IMR-90 (cell line): ENCODE results near the gene TCF4. TPM values are rescaled to one million over a fixed set of nuclear protein-coding genes. Genes with fewer than 3 reads are reported as not detected.

Experiments
- ATAC-seq: fragments of 200-7000 bp; cut with Tn5 transposase; 2 replicates; pipeline ENCODE4 v1.9.1; 2020; ENCODE audit warnings: low read depth, mild to moderate bottlenecking, moderate library complexity
- BruUV-seq: library from RNA; stranded (reverse); fragments of 400-500 nt; replicated peaks from 2 replicates; lab custom pipeline; 2021; lab: Mats Ljungman, UMichigan
- CTCF ChIA-PET: fragments of 300-600 bp; formaldehyde crosslinking; extraction: SDS; loops from one replicate; lab custom pipeline; 2021; ENCODE audit warnings: antibody characterized with exemption; lab: Yijun Ruan, JAX
- POLR2A ChIA-PET: fragments of 300-600 bp; sonication (Branson Sonifier 250); formaldehyde crosslinking; loops from one replicate; lab custom pipeline; 2022; ENCODE audit warnings: antibody characterized with exemption; ENCODE audit not compliant: unreplicated experiment; lab: Charles Lee
- DNase-seq: peaks from one replicate; pipeline ENCODE4 v3.0.0; 2013
- H2AFZ ChIP-seq: replicated peaks from 2 replicates; pipeline ENCODE3; 2013; ENCODE audit warnings: low read length, mild to moderate bottlenecking; ENCODE audit not compliant: poor library complexity
- H2AK5ac ChIP-seq: 2 replicates; pipeline ENCODE4 v1.6.1; 2013; ENCODE audit warnings: low read depth, low read length, inconsistent platforms
- H2AK9ac ChIP-seq: replicated peaks from 2 replicates; pipeline ENCODE3; 2013; ENCODE audit warnings: mild to moderate bottlenecking, low read depth, low read length, moderate library complexity; ENCODE audit not compliant: poor library complexity
- H2BK120ac ChIP-seq: 2 replicates; pipeline ENCODE4 v1.6.1; 2013; ENCODE audit warnings: low read depth, low read length, inconsistent platforms
- H2BK15ac ChIP-seq: 3 replicates; pipeline ENCODE4 v1.6.1; 2013; ENCODE audit warnings: low read depth, low read length, inconsistent platforms
- H2BK20ac ChIP-seq: 2 replicates; pipeline ENCODE4 v1.6.1; 2013; ENCODE audit warnings: low read depth, mild to moderate bottlenecking, inconsistent platforms, low read length, moderate library complexity
- H2BK5ac ChIP-seq: 2 replicates; pipeline ENCODE4 v1.6.1; 2013; ENCODE audit warnings: mild to moderate bottlenecking, low read depth, low read length, inconsistent platforms; ENCODE audit not compliant: poor library complexity, severe bottlenecking
- H3K14ac ChIP-seq: replicated peaks from 2 replicates; pipeline ENCODE4 v1.6.1; 2013; ENCODE audit warnings: low read depth, low read length, inconsistent platforms
- H3K18ac ChIP-seq: 2 replicates; pipeline ENCODE4 v1.6.1; 2013; ENCODE audit warnings: low read depth, low read length, control low read depth
- H3K23ac ChIP-seq: 2 replicates; pipeline ENCODE4 v1.6.1; 2013; ENCODE audit warnings: low read depth, low read length, inconsistent platforms
- H3K27ac ChIP-seq: 2 replicates; pipeline ENCODE4 v1.5.1; 2013; ENCODE audit warnings: mild to moderate bottlenecking, control low read depth, low read length; ENCODE audit not compliant: insufficient read depth
- H3K27me3 ChIP-seq: 2 replicates; pipeline ENCODE4 v1.6.1; 2013; ENCODE audit warnings: low read length; ENCODE audit not compliant: control insufficient read depth, insufficient read depth
- H3K36me3 ChIP-seq: 2 replicates; pipeline ENCODE4 v1.6.1; 2013; ENCODE audit warnings: low read length, mixed read lengths; ENCODE audit not compliant: control insufficient read depth, insufficient read depth
- H3K4ac ChIP-seq: 2 replicates; pipeline ENCODE4 v1.6.1; 2013; ENCODE audit warnings: low read depth, low read length, inconsistent platforms
- H3K4me1 ChIP-seq: 2 replicates; pipeline ENCODE4 v1.6.1; 2013; ENCODE audit warnings: low read length, mixed read lengths; ENCODE audit not compliant: control insufficient read depth, insufficient read depth
- H3K4me2 ChIP-seq: 2 replicates; pipeline ENCODE4 v1.6.1; 2013; ENCODE audit warnings: low read depth, mild to moderate bottlenecking, control low read depth, low read length, moderate library complexity
- H3K4me3 ChIP-seq: 2 replicates; pipeline ENCODE4 v1.5.1; 2013; ENCODE audit warnings: low read depth, mild to moderate bottlenecking, control low read depth, low read length, moderate library complexity; ENCODE audit not compliant: insufficient read depth
- H3K56ac ChIP-seq: 2 replicates; pipeline ENCODE4 v1.6.1; 2013; ENCODE audit warnings: low read length, inconsistent platforms; ENCODE audit not compliant: insufficient read depth; ENCODE audit errors: extremely low read depth
- H3K79me1 ChIP-seq, 2 experiments: 2 replicates each; pipeline ENCODE4 v1.6.1; 2013; ENCODE audit warnings: low read length in 2 of 2, inconsistent platforms in 1 of 2, low read depth in 1 of 2
- H3K9ac ChIP-seq: 2 replicates; pipeline ENCODE4 v1.6.1; 2013; ENCODE audit warnings: low read depth, low read length, control low read depth
- H3K9me1 ChIP-seq: 2 replicates; pipeline ENCODE4 v1.6.1; 2013; ENCODE audit warnings: low read length, inconsistent platforms; ENCODE audit not compliant: insufficient read depth
- H3K9me3 ChIP-seq: 2 replicates; pipeline ENCODE4 v1.6.1; 2013; ENCODE audit warnings: low read length; ENCODE audit not compliant: control insufficient read depth, insufficient read depth
- H4K20me1 ChIP-seq: 2 replicates; pipeline ENCODE4 v1.6.1; 2013; ENCODE audit warnings: low read length, inconsistent platforms; ENCODE audit not compliant: insufficient read depth
- H4K5ac ChIP-seq: 2 replicates; pipeline ENCODE4 v1.6.1; 2013; ENCODE audit warnings: mild to moderate bottlenecking, low read depth, low read length, control low read depth
- H4K8ac ChIP-seq, 2 experiments: 2 replicates each; pipeline ENCODE4 v1.6.1; 2013; ENCODE audit warnings: low read depth in 2 of 2, low read length in 2 of 2, control low read depth in 1 of 2, inconsistent platforms in 1 of 2
- H4K91ac ChIP-seq: 2 replicates; pipeline ENCODE4 v1.6.1; 2013; ENCODE audit warnings: low read depth, low read length, inconsistent platforms; ENCODE audit not compliant: insufficient read depth
- BHLHE40 ChIP-seq: fragments of 150-350 bp; IDR thresholded peaks from 2 replicates; pipeline ENCODE4 v1.6.1; 2016; ENCODE audit warnings: mild to moderate bottlenecking, low read depth, low read length
- CEBPB ChIP-seq: IDR thresholded peaks from 2 replicates; pipeline ENCODE4 v1.6.1; 2012; ENCODE audit warnings: low read depth, low read length, improper control_type of control experiment
- CHD1 ChIP-seq: IDR thresholded peaks from 2 replicates; pipeline ENCODE4 v1.6.1; 2012; ENCODE audit warnings: low read depth, low read length, improper control_type of control experiment
- ELK1 ChIP-seq: fragments of 150-350 bp; IDR thresholded peaks from 2 replicates; pipeline ENCODE4 v1.6.1; 2016; ENCODE audit warnings: low read depth, mild to moderate bottlenecking, low read length, moderate library complexity, borderline replicate concordance
- FOS ChIP-seq: fragments of 150-350 bp; IDR thresholded peaks from 2 replicates; pipeline ENCODE4 v1.6.1; 2016; ENCODE audit warnings: low read depth, low read length
- RFX5 ChIP-seq: IDR thresholded peaks from 2 replicates; pipeline ENCODE4 v1.8.0; 2012; ENCODE audit warnings: low read depth, mild to moderate bottlenecking, low read length, moderate library complexity
- WGBS, 2 experiments: methylation state at CpG; one replicate each; pipeline versions ENCODE4 v1.1.5 to v1.1.7; 2013; ENCODE audit warnings: missing lambda C conversion rate in 2 of 2; ENCODE audit not compliant: insufficient read length in 1 of 2; ENCODE audit errors: extremely low coverage in 2 of 2; 5-methylcytosine and 5-hydroxymethylcytosine counted together
- dilution Hi-C: fragments of 300-500 bp; cut with HindIII; formaldehyde crosslinking; loops from one replicate; pipeline ENCODE4 v1.14.3; 2018; ENCODE audit warnings: low sequenced_read_pairs; ENCODE audit not compliant: unreplicated experiment
- in situ Hi-C: fragments of 300-500 bp; cut with MboI; formaldehyde crosslinking; loops from 3 replicates; pipeline ENCODE4 v1.14.3; 2019; ENCODE audit warnings: low sequenced_read_pairs, inconsistent platforms, mixed read lengths
- intact Hi-C: fragments of 100-400 bp; cut with micrococcal nuclease; formaldehyde crosslinking; loops from 2 replicates; pipeline ENCODE4 v1.10.0; 2022
- polyA plus RNA-seq, 3 experiments: library from polyadenylated mRNA; depleted of rRNA; stranded (reverse); fragments of >200 nt; gene quantifications; 2 replicates each; pipeline ENCODE4 v1.2.3, GENCODE V29; 2012; ENCODE audit warnings: low replicate concordance in 1 of 3
- total RNA-seq: library from RNA; depleted of rRNA; stranded (reverse); fragments of >200 nt; gene quantifications from 2 replicates; pipeline ENCODE4 v1.2.3, GENCODE V29; 2012

TCF4 gene
- total and polyA plus RNA-seq, 2 of the 4 experiments (the other 2 are of a cell fraction) = 30.0 to 87.1 TPM

- H3K23ac ChIP-seq = peak overlapping the region; percentile 32
- no TSS peak for BruUV-seq
- H2AK9ac ChIP-seq = peak overlapping the region; percentile 7
- H2BK20ac ChIP-seq = no peak overlapping the region
- H4K91ac ChIP-seq = no peak overlapping the region
- DNase-seq (peak; percentile 54), ATAC-seq (no peak)
- H3K4me1 ChIP-seq = peaks cover 14% of the 10 kb centered on the region
- no CpG with 5 or more reads among the region's 5 CpGs for WGBS, 2 experiments
- H3K4ac ChIP-seq = peak overlapping the region; percentile 51
- H2AFZ ChIP-seq = no peak overlapping the region
- no peak overlapping the region for H4K8ac ChIP-seq
- peak overlapping the region; percentile 63; the same call in 1 of the 2 replicates for H3K18ac ChIP-seq
- no peaks in the 10 kb centered on the region for H3K27me3 ChIP-seq
- H3K4me2 ChIP-seq = peak overlapping the region; percentile 95
- no peak overlapping the region for H2AK5ac ChIP-seq
- no peaks in the 10 kb centered on the region for H4K20me1 ChIP-seq
- dilution Hi-C loops (no loop called here), in situ Hi-C loops (loop anchor here (5.0 to 25.0 kb wide), 4 partner anchors 168 to 1155 kb away; partner anchors contain the start of gene TCF4), intact Hi-C loops (loop anchor here (10.0 kb wide), 1 partner anchor 895 kb away; no protein-coding TSS in a partner anchor)
- peaks cover 4% of the 10 kb centered on the region; the same call in 1 of the 2 replicates for H3K9me1 ChIP-seq
- TF ChIP-seq CEBPB = 0 out of 2 replicates have a peak, but pooled peaks have one; percentile 11
- TF ChIP-seq CHD1 = no peak
- TF ChIP-seq FOS = no peak
- no peak for TF ChIP-seq BHLHE40
- TF ChIP-seq ELK1 = no peak
- no peak for TF ChIP-seq RFX5
- no peak overlapping the region; the same call in 1 of the 2 replicates for H4K5ac ChIP-seq
- H3K36me3 ChIP-seq = no peaks in the 10 kb centered on the region
- H3K27ac ChIP-seq = no peak overlapping the region
- peak overlapping the region; percentile 58; the same call in 1 of the 3 replicates for H2BK15ac ChIP-seq
- H2BK120ac ChIP-seq = peak overlapping the region; percentile 64
- peaks cover 28 to 70% of the 10 kb centered on the region in 2 experiments for H3K79me1 ChIP-seq
- H3K14ac ChIP-seq = peak overlapping the region; percentile 54
- ChIA-PET CTCF (interaction anchor here (0.5 kb wide), 1 partner anchor 192 kb away, joined by 6 read pairs; no protein-coding TSS in a partner anchor), POLR2A (no interaction called here)
- H3K56ac ChIP-seq = no peak overlapping the region
- no peak overlapping the region for H3K9ac ChIP-seq
- H3K9me3 ChIP-seq = no peaks in the 10 kb centered on the region
- peak overlapping the region; percentile 89 for H2BK5ac ChIP-seq
- H3K4me3 ChIP-seq = no peak overlapping the region; the same call in 1 of the 2 replicates
Observed at GRCh38 chr18:55419132-55419946, 168.7 kb downstream of the TCF4 start.
